Testis (tissue), 2 donors: ENCODE measurements around the gene MAP3K7.

Source experiments
- CTCF ChIP-seq, 3 experiments: fragments of 450-650 bp in 2 of 3; fragments of 200-600 bp in 1 of 3; sonication (generic) in 1 of 3; IDR thresholded peaks; one replicate each; pipeline ENCODE4 v1.5.1; 2016 to 2019; ENCODE audit warnings: antibody characterized with exemption in 3 of 3, mild to moderate bottlenecking in 2 of 3, moderate library complexity in 1 of 3
- POLR2A ChIP-seq: fragments of 450-650 bp; IDR thresholded peaks from one replicate; pipeline ENCODE4 v1.6.1; 2017; ENCODE audit warnings: antibody characterized with exemption, mild to moderate bottlenecking, moderate library complexity

- TF ChIP-seq CTCF (IDR thresholded peaks at IDR 0.05): no peak
- TF ChIP-seq POLR2A: no peak
Measured at GRCh38 chr6:90533615-90534336, 53.1 kb downstream of the MAP3K7 start.
